RWPE2 (cell line): ENCODE results near the gene TSPEAR.
A peak's percentile ranks its signal among the peaks of the same experiment; 100 is the strongest.

ENCODE experiments used
- ATAC-seq: fragments of 200-7000 bp; cut with Tn5 transposase; 3 replicates; pipeline ENCODE4 v1.9.1; 2021; ENCODE audit warnings: low read depth
- DNase-seq: peaks from one replicate; pipeline ENCODE4 v3.0.0-alpha.2; 2020; ENCODE audit warnings: low spot score
- H3K27ac ChIP-seq: fragments of 450-650 bp; 2 replicates; pipeline ENCODE4 v1.5.1; 2017; ENCODE audit warnings: mild to moderate bottlenecking; ENCODE audit not compliant: poor library complexity, severe bottlenecking
- H3K27me3 ChIP-seq: fragments of 250-450 bp; sonication (Bioruptor Pico); 2 replicates; pipeline ENCODE4 v1.5.1; 2021; ENCODE audit warnings: mild to moderate bottlenecking, moderate library complexity; ENCODE audit not compliant: insufficient read depth, poor library complexity, severe bottlenecking
- H3K36me3 ChIP-seq: fragments of 250-450 bp; sonication (Bioruptor Pico); 2 replicates; pipeline ENCODE4 v1.5.1; 2020; ENCODE audit warnings: low read depth, mild to moderate bottlenecking, moderate library complexity
- H3K4me1 ChIP-seq: fragments of 250-450 bp; sonication (Bioruptor Pico); 2 replicates; pipeline ENCODE4 v1.5.1; 2021; ENCODE audit warnings: mild to moderate bottlenecking, moderate library complexity; ENCODE audit not compliant: insufficient read depth, poor library complexity, severe bottlenecking
- H3K4me3 ChIP-seq: fragments of 250-450 bp; sonication (Bioruptor Pico); 2 replicates; pipeline ENCODE4 v1.5.1; 2021; ENCODE audit warnings: mild to moderate bottlenecking, moderate library complexity; ENCODE audit not compliant: severe bottlenecking
- H3K9me3 ChIP-seq: fragments of 250-450 bp; sonication (Bioruptor Pico); 2 replicates; pipeline ENCODE4 v1.5.1; 2021; ENCODE audit warnings: mild to moderate bottlenecking, moderate library complexity; ENCODE audit not compliant: severe bottlenecking
- TF ChIP-seq, protein P1 (sequence below): fragments of 450-650 bp; IDR thresholded peaks from one replicate; pipeline ENCODE4 v1.5.1; 2017; ENCODE audit warnings: mild to moderate bottlenecking, moderate library complexity; ENCODE audit not compliant: poor library complexity, severe bottlenecking

TSPEAR gene

DNA sequence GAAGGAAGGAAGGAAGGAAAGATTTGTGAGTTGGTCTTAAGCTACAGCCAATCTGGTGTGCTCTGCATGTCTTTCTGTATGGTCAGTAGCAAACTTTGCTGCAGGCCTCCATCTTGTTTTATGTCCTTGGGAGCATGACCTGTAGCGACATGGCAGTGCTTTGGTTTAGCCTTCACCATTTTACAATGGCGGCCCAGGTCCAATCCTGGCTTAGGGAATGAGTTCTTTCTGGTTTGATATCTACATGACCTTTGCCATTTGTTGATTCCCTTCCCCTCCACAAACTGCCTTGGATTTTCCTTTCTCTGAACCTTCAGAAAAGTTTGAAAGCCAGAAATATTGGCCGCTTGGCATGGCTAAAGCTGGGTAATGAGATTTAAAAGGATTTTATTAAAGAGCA, 30.5 kb upstream of the TSPEAR start:
- TF ChIP-seq, protein P1, sequence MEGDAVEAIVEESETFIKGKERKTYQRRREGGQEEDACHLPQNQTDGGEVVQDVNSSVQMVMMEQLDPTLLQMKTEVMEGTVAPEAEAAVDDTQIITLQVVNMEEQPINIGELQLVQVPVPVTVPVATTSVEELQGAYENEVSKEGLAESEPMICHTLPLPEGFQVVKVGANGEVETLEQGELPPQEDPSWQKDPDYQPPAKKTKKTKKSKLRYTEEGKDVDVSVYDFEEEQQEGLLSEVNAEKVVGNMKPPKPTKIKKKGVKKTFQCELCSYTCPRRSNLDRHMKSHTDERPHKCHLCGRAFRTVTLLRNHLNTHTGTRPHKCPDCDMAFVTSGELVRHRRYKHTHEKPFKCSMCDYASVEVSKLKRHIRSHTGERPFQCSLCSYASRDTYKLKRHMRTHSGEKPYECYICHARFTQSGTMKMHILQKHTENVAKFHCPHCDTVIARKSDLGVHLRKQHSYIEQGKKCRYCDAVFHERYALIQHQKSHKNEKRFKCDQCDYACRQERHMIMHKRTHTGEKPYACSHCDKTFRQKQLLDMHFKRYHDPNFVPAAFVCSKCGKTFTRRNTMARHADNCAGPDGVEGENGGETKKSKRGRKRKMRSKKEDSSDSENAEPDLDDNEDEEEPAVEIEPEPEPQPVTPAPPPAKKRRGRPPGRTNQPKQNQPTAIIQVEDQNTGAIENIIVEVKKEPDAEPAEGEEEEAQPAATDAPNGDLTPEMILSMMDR = no peak
- Histone ChIP-seq H3K4me1 (no peaks in the 10 kb centered on the region), H3K27ac (no peak overlapping the region), H3K36me3 (no peaks in the 10 kb centered on the region), H3K27me3 (no peaks in the 10 kb centered on the region), H3K9me3 (peaks cover 2% of the 10 kb centered on the region), H3K4me3 (no peak overlapping the region)
- ATAC-seq = no peak
- DNase-seq = no peak

DNA sequence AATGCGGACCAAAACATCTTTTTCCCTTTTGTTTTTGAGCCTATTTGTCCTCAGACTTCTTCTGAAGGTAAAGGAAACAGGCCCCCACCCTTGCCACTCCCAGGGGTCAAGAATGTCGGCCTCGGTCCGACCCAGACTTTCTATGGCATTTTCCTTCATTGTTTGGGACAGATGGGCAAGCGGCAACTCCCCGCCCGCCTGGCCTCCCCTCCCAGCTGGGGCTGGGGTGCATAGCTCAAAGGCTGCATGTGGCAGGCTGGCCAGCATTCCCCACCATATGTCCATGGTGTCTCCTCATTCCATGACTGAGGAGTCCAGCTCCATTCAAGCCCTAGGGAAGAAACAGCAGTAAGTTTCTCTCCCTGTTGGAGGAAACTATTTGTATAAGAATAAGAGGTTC, 29.4 kb upstream of the TSPEAR start:
- Histone ChIP-seq H3K9me3 (peaks cover 2% of the 10 kb centered on the region), H3K4me1 (peaks cover 7% of the 10 kb centered on the region), H3K4me3 (no peak overlapping the region), H3K36me3 (no peaks in the 10 kb centered on the region), H3K27ac (no peak overlapping the region), H3K27me3 (no peaks in the 10 kb centered on the region)
- peak; percentile 23 for DNase-seq
- TF ChIP-seq, protein P1 = no peak
- no peak for ATAC-seq

GRCh38 chr21:44739316-44739715, 27.9 kb upstream of the TSPEAR start:
- no peak for DNase-seq
- Histone ChIP-seq H3K27me3 (no peaks in the 10 kb centered on the region), H3K4me3 (no peak overlapping the region), H3K36me3 (no peaks in the 10 kb centered on the region), H3K4me1 (peaks cover 7% of the 10 kb centered on the region), H3K9me3 (peaks cover 2% of the 10 kb centered on the region), H3K27ac (no peak overlapping the region)
- TF ChIP-seq, protein P1 = no peak
- no peak for ATAC-seq

- Histone ChIP-seq H3K4me3 (no peak overlapping the region), H3K27me3 (no peaks in the 10 kb centered on the region), H3K4me1 (peaks cover 7% of the 10 kb centered on the region), H3K27ac (no peak overlapping the region), H3K36me3 (no peaks in the 10 kb centered on the region), H3K9me3 (peaks cover 2% of the 10 kb centered on the region)
- TF ChIP-seq, protein P1 = no peak
- no peak for DNase-seq
- no peak for ATAC-seq
These were observed 27.2 kb upstream of the TSPEAR start for GRCh38 chr21:44738621-44739020.

DNA sequence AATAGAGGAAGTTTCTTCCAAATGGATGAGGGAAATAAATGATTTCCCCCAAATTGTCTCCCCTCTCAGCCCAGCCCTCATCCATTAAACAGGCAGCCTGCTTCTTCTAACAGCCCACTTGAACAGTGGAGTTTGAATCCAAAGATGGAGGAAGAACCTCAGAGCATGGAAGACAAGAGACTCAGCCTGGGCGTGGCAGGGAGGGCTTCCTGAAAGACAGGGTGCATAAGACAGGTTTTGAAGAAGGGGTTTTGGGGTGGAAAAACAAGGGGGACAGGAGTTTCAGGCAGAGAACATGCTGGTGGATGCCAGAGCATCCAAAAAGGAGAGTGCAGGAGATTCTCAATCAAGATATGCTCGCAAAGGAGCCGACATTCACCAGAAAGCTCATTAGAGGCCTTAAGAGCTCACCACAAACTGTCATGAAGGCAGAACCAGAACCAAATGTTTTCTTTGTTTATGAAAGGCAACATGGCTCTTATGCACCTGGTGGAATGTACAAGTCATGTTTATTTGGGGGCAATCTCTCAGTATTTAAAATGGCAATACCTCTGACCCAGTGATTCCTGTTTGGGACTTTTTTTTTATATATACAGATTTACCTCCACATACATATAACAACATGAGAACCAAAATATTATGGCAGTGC, 26.5 kb upstream of the TSPEAR start:
- ATAC-seq = no peak
- TF ChIP-seq, protein P1 = no peak

More for the DNA sequence above, 26.5 kb upstream of the TSPEAR start:
- no peaks in the 10 kb centered on the region for H3K27me3 ChIP-seq
- no peak overlapping the region for H3K4me3 ChIP-seq
- H3K27ac ChIP-seq = no peak overlapping the region
- H3K36me3 ChIP-seq = no peaks in the 10 kb centered on the region
- no peak for DNase-seq
- peaks cover 7% of the 10 kb centered on the region for H3K4me1 ChIP-seq
- H3K9me3 ChIP-seq = peaks cover 2% of the 10 kb centered on the region
